Panc1 (cell line): ENCODE results near the gene METTL22. TPM values are rescaled to one million over a fixed set of nuclear protein-coding genes. Genes with fewer than 3 reads are reported as not detected.

Source experiments
- ATAC-seq: fragments of 200-7000 bp; cut with Tn5 transposase; 2 replicates; pipeline ENCODE4 v1.9.1; 2020; ENCODE audit warnings: mild to moderate bottlenecking, moderate library complexity
- BruUV-seq: library from RNA; stranded (reverse); fragments of 400-500 nt; replicated peaks from 2 replicates; lab custom pipeline; 2021; lab: Mats Ljungman, UMichigan
- CTCF ChIA-PET: fragments of 300-600 bp; sonication (Branson Sonifier 250); formaldehyde crosslinking; loops from one replicate; lab custom pipeline; 2022; ENCODE audit warnings: antibody characterized with exemption; lab: Charles Lee
- POLR2A ChIA-PET: fragments of 300-600 bp; sonication (Branson Sonifier 250); formaldehyde crosslinking; loops from one replicate; lab custom pipeline; 2022; ENCODE audit warnings: antibody characterized with exemption; lab: Charles Lee
- DNase-seq: peaks from one replicate; pipeline ENCODE4 v3.0.0-alpha.2; 2010; ENCODE audit warnings: low read depth, low spot score
- H3K27ac ChIP-seq: 2 replicates; pipeline ENCODE4 v1.5.1; 2011; ENCODE audit warnings: mild to moderate bottlenecking, low read length, inconsistent platforms
- H3K27me3 ChIP-seq: fragments of 200-500 bp; sonication (Bioruptor generic); 2 replicates; pipeline ENCODE4 v1.6.0; 2014; ENCODE audit warnings: low read length, inconsistent platforms; ENCODE audit not compliant: control insufficient read depth, insufficient read depth
- H3K36me3 ChIP-seq: fragments of 200-500 bp; sonication (Bioruptor generic); 2 replicates; pipeline ENCODE4 v1.5.1; 2014; ENCODE audit warnings: inconsistent platforms, mild to moderate bottlenecking, low read length, moderate library complexity; ENCODE audit not compliant: control insufficient read depth, insufficient read depth
- H3K4me1 ChIP-seq: 2 replicates; pipeline ENCODE4 v1.5.1; 2011; ENCODE audit warnings: inconsistent platforms, mild to moderate bottlenecking, low read length, moderate library complexity; ENCODE audit not compliant: control insufficient read depth, insufficient read depth
- H3K4me3 ChIP-seq, 2 experiments: 2 replicates each; pipeline ENCODE4 v1.5.1; 2011 to 2012; ENCODE audit warnings: low read depth in 2 of 2, low read length in 2 of 2, mild to moderate bottlenecking in 2 of 2, inconsistent platforms in 1 of 2, moderate library complexity in 1 of 2
- H3K9me3 ChIP-seq: fragments of 200-500 bp; sonication (Bioruptor generic); 2 replicates; pipeline ENCODE4 v1.5.1; 2014; ENCODE audit warnings: low read depth, mild to moderate bottlenecking, inconsistent platforms, low read length, moderate library complexity; ENCODE audit not compliant: control insufficient read depth, insufficient read depth
- CTCF ChIP-seq: fragments of 450-650 bp; IDR thresholded peaks from 2 replicates; pipeline ENCODE4 v1.5.1; 2017; ENCODE audit warnings: mild to moderate bottlenecking
- POLR2AphosphoS5 ChIP-seq: IDR thresholded peaks from 2 replicates; pipeline ENCODE4 v1.6.1; 2012; ENCODE audit warnings: mild to moderate bottlenecking, low read depth, low read length, moderate library complexity
- REST ChIP-seq, 2 experiments: IDR thresholded peaks; 2 replicates each; pipeline ENCODE4 v1.6.1; 2011 to 2012; ENCODE audit warnings: low read depth in 2 of 2, control low read depth in 1 of 2, low read length in 1 of 2, mild to moderate bottlenecking in 1 of 2, moderate library complexity in 1 of 2; ENCODE audit not compliant: insufficient read depth in 1 of 2
- SIN3A ChIP-seq: IDR thresholded peaks from 2 replicates; pipeline ENCODE4 v1.6.1; 2012; ENCODE audit warnings: low read depth, mild to moderate bottlenecking, low read length, moderate library complexity, borderline replicate concordance; ENCODE audit not compliant: insufficient read depth
- TCF7L2 ChIP-seq: IDR thresholded peaks from 2 replicates; pipeline ENCODE4 v1.6.1; 2011; ENCODE audit warnings: mild to moderate bottlenecking, low read depth, low read length, inconsistent platforms
- in situ Hi-C: cut with HindIII; loops from 2 replicates; pipeline ENCODE4 v1.10.0; 2016; ENCODE audit warnings: low sequenced_read_pairs, low pct_unique_long_range_greater_than_20kb
- intact Hi-C: fragments of 100-400 bp; cut with micrococcal nuclease; formaldehyde crosslinking; loops from one replicate; pipeline ENCODE4 v1.10.0; 2022; ENCODE audit not compliant: unreplicated experiment
- total RNA-seq: library from RNA; stranded (reverse); gene quantifications from one replicate; pipeline ENCODE4 v1.2.1, GENCODE V29; 2021; ENCODE audit not compliant: unreplicated experiment

METTL22 gene
- total RNA-seq, 1 experiment from 2014 or later: 31.8 TPM

- no peaks in the 10 kb centered on the region for H3K27me3 ChIP-seq
- H3K9me3 ChIP-seq: no peaks in the 10 kb centered on the region
- in situ Hi-C loops (no loop called here), intact Hi-C loops (no loop called here)
- CTCF ChIA-PET: interaction anchor here (0.6 to 0.7 kb wide), 2 partner anchors 126 to 470 kb away, joined by 3 to 9 read pairs; no protein-coding TSS in a partner anchor
- TF ChIP-seq REST (IDR thresholded peaks at IDR 0.05; ENCODE audit: insufficient read depth in 1 of 2, low read depth in 2 of 2, low read length in 1 of 2) (peak in 1 of 2 experiments; percentile 68; a peak in 2 of 4 replicates), TCF7L2 (no peak)
- H3K4me1 ChIP-seq: no peaks in the 10 kb centered on the region
- no TSS peak for BruUV-seq
- H3K4me3 ChIP-seq: no peak overlapping the region
- H3K27ac ChIP-seq: no peak overlapping the region
- ATAC-seq (no peak), DNase-seq (no peak)
- no peaks in the 10 kb centered on the region for H3K36me3 ChIP-seq
- POLR2A ChIA-PET: no interaction called here
These were observed 46.0 kb downstream of the METTL22 start for GRCh38 chr16:8667492-8667891.

GRCh38 chr16:8668113-8668512 lies 46.6 kb downstream of the METTL22 start:
- ATAC-seq (no peak), DNase-seq (no peak)
- no peaks in the 10 kb centered on the region for H3K9me3 ChIP-seq
- BruUV-seq: no TSS peak
- H3K36me3 ChIP-seq: no peaks in the 10 kb centered on the region
- POLR2A ChIA-PET: no interaction called here
- no peaks in the 10 kb centered on the region for H3K27me3 ChIP-seq
- in situ Hi-C loops (no loop called here), intact Hi-C loops (no loop called here)
- H3K27ac ChIP-seq: no peak overlapping the region
- TF ChIP-seq REST (IDR thresholded peaks at IDR 0.05; ENCODE audit: insufficient read depth in 1 of 2, low read depth in 2 of 2, low read length in 1 of 2): no peak
- TF ChIP-seq SIN3A: no peak
- TF ChIP-seq CTCF: no peak
- TF ChIP-seq TCF7L2: no peak
- no peak for TF ChIP-seq POLR2AphosphoS5
- CTCF ChIA-PET: no interaction called here
- no peaks in the 10 kb centered on the region for H3K4me1 ChIP-seq
- no peak overlapping the region for H3K4me3 ChIP-seq
